ENCODE results near the gene CDH4.

CDH4 gene

GRCh38 chr20:61931476-61932198 is 679.6 kb downstream of the CDH4 start:
- DNase-seq (ENCODE audit: low read depth): no peak

GRCh38 chr20:61932199-61932592 is 680.1 kb downstream of the CDH4 start:
- no peak for DNase-seq (ENCODE audit: low read depth)

- no peak for DNase-seq (ENCODE audit: low read depth)
Observed at GRCh38 chr20:61932711-61933480, 680.8 kb downstream of the CDH4 start.

- no peak for DNase-seq (ENCODE audit: low read depth)
Observed at GRCh38 chr20:61933481-61933950, 681.5 kb downstream of the CDH4 start.

- no peak for DNase-seq (ENCODE audit: low read depth)
Observed at GRCh38 chr20:61933951-61934715, 682.1 kb downstream of the CDH4 start.

- DNase-seq (ENCODE audit: low read depth): no peak
Observed at GRCh38 chr20:61934716-61935530, 682.9 kb downstream of the CDH4 start.

GRCh38 chr20:61935926-61936700 is 684.1 kb downstream of the CDH4 start:
- DNase-seq (ENCODE audit: low read depth): no peak

GRCh38 chr20:61936701-61937131 is 684.7 kb downstream of the CDH4 start:
- DNase-seq (ENCODE audit: low read depth): no peak

GRCh38 chr20:61937146-61937962 is 685.3 kb downstream of the CDH4 start:
- DNase-seq (ENCODE audit: low read depth): no peak

GRCh38 chr20:61937963-61938838 is 686.1 kb downstream of the CDH4 start:
- DNase-seq (ENCODE audit: low read depth): no peak

GRCh38 chr20:61938839-61939690 is 687.0 kb downstream of the CDH4 start:
- no peak for DNase-seq (ENCODE audit: low read depth)

GRCh38 chr20:61939691-61940360 is 687.8 kb downstream of the CDH4 start:
- no peak for DNase-seq (ENCODE audit: low read depth)

GRCh38 chr20:61940491-61940890 is 688.4 kb downstream of the CDH4 start:
- DNase-seq (ENCODE audit: low read depth): no peak

GRCh38 chr20:61940976-61941720 is 689.1 kb downstream of the CDH4 start:
- DNase-seq (ENCODE audit: low read depth): no peak

- DNase-seq (ENCODE audit: low read depth): no peak
Observed at GRCh38 chr20:61941721-61942405, 689.8 kb downstream of the CDH4 start.

GRCh38 chr20:61942526-61942925 is 690.5 kb downstream of the CDH4 start:
- no peak for DNase-seq (ENCODE audit: low read depth)
